HG03135 (cell line): Measurements from ENCODE around the gene SUOX.
"Not testable (repeated sequence)": the region's sequence is repeated elsewhere in the genome, so short reads cannot be mapped to it uniquely, and the experiment has no call there.

Source experiments
- ATAC-seq: cut with Tn5 transposase; IDR thresholded peaks from one replicate; pipeline ENCODE4 v1.9.1; 2021; ENCODE audit warnings: mild to moderate bottlenecking, moderate library complexity; ENCODE audit not compliant: unreplicated experiment

Gene SUOX

GRCh38 chr12:55996715-55997534, at the start of gene SUOX:
Gene SUOX (plus strand): TSS chr12:55997276. CDS start chr12:56002222, 4,946 bp downstream.
- peak; percentile 99 for ATAC-seq

GRCh38 chr12:55955344-55955743, 41.7 kb upstream of the SUOX start:
- ATAC-seq = no peak

- no peak for ATAC-seq
These were observed 41.1 kb upstream of the SUOX start for GRCh38 chr12:55955800-55956508.

GRCh38 chr12:55957106-55957859, 39.8 kb upstream of the SUOX start:
- no peak for ATAC-seq

GRCh38 chr12:55963760-55964159, 33.3 kb upstream of the SUOX start:
- no peak for ATAC-seq

- no peak for ATAC-seq
These were observed 31.8 kb upstream of the SUOX start for GRCh38 chr12:55965240-55965639.

GRCh38 chr12:55965941-55966407, 31.1 kb upstream of the SUOX start, which contains the start of gene PMEL:
Gene PMEL (minus strand): TSS chr12:55966042. CDS start chr12:55966011, 31 bp downstream.
- ATAC-seq = no peak

- peak; percentile 88 for ATAC-seq
These were observed 30.4 kb upstream of the SUOX start, which contains the start of gene CDK2 for GRCh38 chr12:55966408-55967281. Gene CDK2 (plus strand): TSS chr12:55966830. CDS start chr12:55967009, 179 bp downstream.

- ATAC-seq = no peak
These were observed 27.7 kb upstream of the SUOX start for GRCh38 chr12:55969356-55969755.

GRCh38 chr12:55970775-55971174, 26.3 kb upstream of the SUOX start:
- no peak for ATAC-seq

GRCh38 chr12:55972042-55972441, 25.0 kb upstream of the SUOX start:
- ATAC-seq = no peak

GRCh38 chr12:55972456-55972855, 24.6 kb upstream of the SUOX start:
- no peak for ATAC-seq

- ATAC-seq = no peak
These were observed 24.0 kb upstream of the SUOX start for GRCh38 chr12:55972911-55973598.

GRCh38 chr12:55973599-55974307, 23.3 kb upstream of the SUOX start, which contains the start of gene RAB5B:
Gene RAB5B (plus strand): TSS chr12:55974078. CDS start chr12:55986961, 12,883 bp downstream.
- peak; percentile 94 for ATAC-seq

GRCh38 chr12:55974308-55974730, 22.8 kb upstream of the SUOX start:
- ATAC-seq = peak; percentile 12

GRCh38 chr12:55978393-55978792, 18.7 kb upstream of the SUOX start:
- ATAC-seq = no peak

- no peak for ATAC-seq
These were observed 18.0 kb upstream of the SUOX start for GRCh38 chr12:55979069-55979468.

- ATAC-seq = not testable (repeated sequence)
These were observed 15.2 kb upstream of the SUOX start for GRCh38 chr12:55981882-55982281.
